ENCODE data around the gene EXOC4.

EXOC4 gene

GRCh38 chr7:133807624-133808492 is 555.0 kb downstream of the EXOC4 start:
- no peaks in the 10 kb centered on the region for H3K9me3 Mint-ChIP-seq

GRCh38 chr7:133808493-133808866 is 555.6 kb downstream of the EXOC4 start:
- no peak overlapping the region for H3K4me3 Mint-ChIP-seq
- H3K36me3 Mint-ChIP-seq (ENCODE audit: low read depth): no peaks in the 10 kb centered on the region
- peaks cover 10% of the 10 kb centered on the region for H3K4me1 Mint-ChIP-seq
- TF ChIP-seq CTCF (IDR thresholded peaks at IDR 0.05; ENCODE audit: unreplicated experiment in 3 of 3): no peak
- peak overlapping the region in 1 of 3 experiments; percentile 13 for H3K27ac Mint-ChIP-seq
- no peaks in the 10 kb centered on the region for H3K27me3 Mint-ChIP-seq (ENCODE audit: low read depth)
- no peaks in the 10 kb centered on the region for H3K9me3 Mint-ChIP-seq

More at GRCh38 chr7:133807624-133808492, 555.0 kb downstream of the EXOC4 start:
- Mint-ChIP-seq H3K36me3 (ENCODE audit: low read depth) (no peaks in the 10 kb centered on the region), H3K4me3 (no peak overlapping the region), H3K4me1 (peaks cover 10% of the 10 kb centered on the region), H3K27ac (peak overlapping the region in 1 of 3 experiments; percentile 29), H3K27me3 (ENCODE audit: low read depth) (no peaks in the 10 kb centered on the region)
- TF ChIP-seq CTCF (IDR thresholded peaks at IDR 0.05; ENCODE audit: unreplicated experiment in 3 of 3): no peak

GRCh38 chr7:133812877-133813276 is 560.0 kb downstream of the EXOC4 start:
- Mint-ChIP-seq H3K4me3 (no peak overlapping the region), H3K9me3 (no peaks in the 10 kb centered on the region), H3K36me3 (ENCODE audit: low read depth) (peaks cover 7% of the 10 kb centered on the region), H3K27ac (no peak overlapping the region), H3K4me1 (peaks cover 7% of the 10 kb centered on the region), H3K27me3 (ENCODE audit: low read depth) (no peaks in the 10 kb centered on the region)
- no peak for TF ChIP-seq CTCF (IDR thresholded peaks at IDR 0.05; ENCODE audit: unreplicated experiment in 3 of 3)

GRCh38 chr7:133815611-133816210 is 562.8 kb downstream of the EXOC4 start:
- no peak overlapping the region for H3K4me3 Mint-ChIP-seq
- no peaks in the 10 kb centered on the region for H3K27me3 Mint-ChIP-seq (ENCODE audit: low read depth)
- H3K27ac Mint-ChIP-seq: no peak overlapping the region
- no peaks in the 10 kb centered on the region for H3K4me1 Mint-ChIP-seq
- TF ChIP-seq CTCF (IDR thresholded peaks at IDR 0.05; ENCODE audit: unreplicated experiment in 3 of 3): no peak
- H3K36me3 Mint-ChIP-seq (ENCODE audit: low read depth): peaks cover 20% of the 10 kb centered on the region
- no peaks in the 10 kb centered on the region for H3K9me3 Mint-ChIP-seq

- H3K4me1 Mint-ChIP-seq: peaks cover 8% of the 10 kb centered on the region
- H3K36me3 Mint-ChIP-seq (ENCODE audit: low read depth): peaks cover 21% of the 10 kb centered on the region
- TF ChIP-seq CTCF (IDR thresholded peaks at IDR 0.05; ENCODE audit: unreplicated experiment in 3 of 3): no peak
- no peaks in the 10 kb centered on the region for H3K27me3 Mint-ChIP-seq (ENCODE audit: low read depth)
- no peak overlapping the region for H3K27ac Mint-ChIP-seq
- no peaks in the 10 kb centered on the region for H3K9me3 Mint-ChIP-seq
- no peak overlapping the region for H3K4me3 Mint-ChIP-seq
These were observed 566.8 kb downstream of the EXOC4 start for GRCh38 chr7:133819695-133820094.

Measured in nephron (organoid).